Effector memory CD8-positive, alpha-beta T cell (primary cell): ENCODE results near the gene BTBD10.
A peak's percentile ranks its signal among the peaks of the same experiment; 100 is the strongest.
"Not testable (repeated sequence)": the region's sequence is repeated elsewhere in the genome, so short reads cannot be mapped to it uniquely, and the experiment has no call there.

Experiments used
- ATAC-seq: fragments of 150-1000 bp; cut with Tn5 transposase; replicated peaks from 2 replicates; pipeline ENCODE4 v1.10.0; 2021; ENCODE audit warnings: mild to moderate bottlenecking, moderate library complexity
- DNase-seq, 3 experiments: peaks; one replicate each; pipeline ENCODE4 v3.0.0; 2021
- H3K27ac Mint-ChIP-seq, 2 donors: one replicate each; pipeline ENCODE4 v1.8.0; 2022; ENCODE audit warnings: mild to moderate bottlenecking in 2 of 2, mixed read lengths in 2 of 2, moderate library complexity in 2 of 2
- H3K27me3 Mint-ChIP-seq, 2 donors: one replicate each; pipeline ENCODE4 v1.8.0; 2022; ENCODE audit warnings: mixed read lengths in 2 of 2
- H3K36me3 Mint-ChIP-seq: one replicate; pipeline ENCODE4 v1.8.0; 2022; ENCODE audit warnings: mild to moderate bottlenecking, moderate library complexity, mixed read lengths; ENCODE audit not compliant: insufficient read depth
- H3K4me1 Mint-ChIP-seq, 2 donors: one replicate each; pipeline ENCODE4 v1.8.0; 2022; ENCODE audit warnings: low read depth in 2 of 2, mixed read lengths in 2 of 2
- H3K4me3 Mint-ChIP-seq, 2 donors: one replicate each; pipeline ENCODE4 v1.8.0; 2022; ENCODE audit warnings: mild to moderate bottlenecking in 2 of 2, mixed read lengths in 2 of 2, moderate library complexity in 2 of 2
- H3K9me3 Mint-ChIP-seq, 2 donors: one replicate each; pipeline ENCODE4 v1.8.0; 2022; ENCODE audit warnings: mixed read lengths in 2 of 2

Gene BTBD10

GRCh38 chr11:13463779-13464290 lies 813 bp upstream of the BTBD10 start:
- ATAC-seq (no peak), DNase-seq (no peak)
- Mint-ChIP-seq H3K27ac (peak overlapping the region; percentile 99 to 100), H3K27me3 (peaks cover under 1 to 2% of the 10 kb centered on the region in 2 donors), H3K4me1 (peaks cover 20 to 39% of the 10 kb centered on the region in 2 donors), H3K36me3 (peaks cover 17% of the 10 kb centered on the region), H3K9me3 (no peaks in the 10 kb centered on the region), H3K4me3 (peak overlapping the region; percentile 100)

GRCh38 chr11:13462311-13462900 lies 616 bp downstream of the BTBD10 start:
- Mint-ChIP-seq H3K4me3 (peak overlapping the region; percentile 100), H3K27ac (peak overlapping the region; percentile 99 to 100), H3K4me1 (peaks cover 20 to 43% of the 10 kb centered on the region in 2 donors), H3K9me3 (no peaks in the 10 kb centered on the region), H3K27me3 (no peaks in the 10 kb centered on the region), H3K36me3 (peaks cover 17% of the 10 kb centered on the region)
- ATAC-seq = peak; percentile 27
- peak in 2 of 3 experiments; percentile 18 to 34 for DNase-seq

- H3K27ac Mint-ChIP-seq = peak overlapping the region in 1 of 2 donors; percentile 100
- no peaks in the 10 kb centered on the region for H3K9me3 Mint-ChIP-seq
- no peaks in the 10 kb centered on the region for H3K27me3 Mint-ChIP-seq
- ATAC-seq = no peak
- peaks cover 17% of the 10 kb centered on the region for H3K36me3 Mint-ChIP-seq
- peaks cover 20 to 46% of the 10 kb centered on the region in 2 donors for H3K4me1 Mint-ChIP-seq
- H3K4me3 Mint-ChIP-seq = peak overlapping the region; percentile 100
- DNase-seq = no peak
These were observed 1.7 kb downstream of the BTBD10 start for GRCh38 chr11:13461291-13461690.

DNA sequence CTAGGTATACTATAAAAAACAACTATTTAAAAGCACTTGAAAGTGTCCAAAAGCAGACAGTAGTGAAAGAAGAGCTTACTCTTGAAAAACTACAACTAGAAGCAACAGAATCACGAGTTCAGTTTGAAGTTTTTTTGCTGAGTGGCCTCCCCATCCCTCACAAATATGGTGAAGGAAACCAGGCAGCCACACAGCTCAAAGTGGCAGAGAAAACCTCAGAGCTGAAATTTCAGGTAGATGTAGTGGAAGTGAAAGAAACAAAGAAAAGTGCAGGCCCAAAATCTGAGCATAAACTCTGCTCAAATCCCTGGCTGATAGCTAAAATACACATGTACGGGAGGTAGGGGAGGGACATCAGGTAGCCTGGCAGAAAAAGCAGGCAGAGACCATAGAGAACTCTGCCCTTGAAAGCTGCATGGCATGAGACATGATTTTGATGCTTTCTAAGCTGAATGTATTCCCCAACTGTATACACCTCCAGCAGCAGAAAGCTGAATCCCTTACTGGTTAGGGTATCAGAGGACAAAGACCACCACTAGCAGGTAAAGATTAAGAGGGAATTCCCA lies 12.1 kb downstream of the BTBD10 start:
- H3K27ac Mint-ChIP-seq = peak overlapping the region in 1 of 2 donors; percentile 6
- no peak overlapping the region for H3K4me3 Mint-ChIP-seq
- H3K9me3 Mint-ChIP-seq = no peaks in the 10 kb centered on the region
- peak; percentile 33 for ATAC-seq
- no peaks in the 10 kb centered on the region for H3K27me3 Mint-ChIP-seq
- H3K4me1 Mint-ChIP-seq = peaks cover 29 to 51% of the 10 kb centered on the region in 2 donors
- H3K36me3 Mint-ChIP-seq = no peaks in the 10 kb centered on the region
- DNase-seq = no peak

DNA sequence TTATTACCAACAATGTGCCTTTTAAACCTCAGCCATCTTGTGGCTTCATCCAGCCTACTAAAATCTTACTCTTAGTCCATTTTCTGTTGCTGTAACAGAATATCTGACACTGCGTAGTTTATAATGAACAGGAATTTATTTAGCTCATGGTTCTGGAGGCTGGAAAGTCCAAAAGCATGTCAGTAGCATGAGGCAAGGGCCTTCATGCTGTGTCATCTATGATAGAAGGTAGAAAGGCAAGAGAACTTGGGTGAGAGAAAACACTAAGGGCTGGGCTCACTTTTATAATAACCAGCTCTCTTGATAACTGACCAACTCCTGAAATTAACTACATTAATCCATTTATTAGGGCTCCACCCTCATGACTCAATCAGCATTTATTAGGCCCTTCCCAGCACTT lies 13.5 kb downstream of the BTBD10 start:
- ATAC-seq = no peak
- H3K4me3 Mint-ChIP-seq = no peak overlapping the region
- H3K9me3 Mint-ChIP-seq = no peaks in the 10 kb centered on the region
- peak overlapping the region in 1 of 2 donors; percentile 6 for H3K27ac Mint-ChIP-seq
- no peaks in the 10 kb centered on the region for H3K36me3 Mint-ChIP-seq
- H3K4me1 Mint-ChIP-seq = peaks cover 32 to 52% of the 10 kb centered on the region in 2 donors
- H3K27me3 Mint-ChIP-seq = no peaks in the 10 kb centered on the region
- no peak for DNase-seq

DNA sequence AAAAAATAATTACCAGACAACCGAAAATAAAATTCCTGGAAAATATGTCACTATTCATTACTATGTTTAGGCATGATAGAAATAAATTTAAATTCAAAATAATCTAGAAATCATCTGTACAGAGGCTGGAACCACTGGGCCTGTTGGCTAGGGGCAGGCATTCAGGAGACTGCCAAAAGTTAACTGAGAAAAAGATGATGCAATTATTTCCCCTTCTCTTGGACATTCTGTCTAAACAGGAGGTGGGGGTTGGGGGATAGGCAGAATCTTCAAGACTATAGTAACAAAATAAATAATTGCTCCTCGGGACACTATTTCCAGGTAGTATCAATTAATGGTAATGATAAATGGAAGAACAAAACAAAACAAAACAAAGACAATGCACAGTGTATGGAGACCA lies 14.1 kb downstream of the BTBD10 start:
- no peaks in the 10 kb centered on the region for H3K27me3 Mint-ChIP-seq
- ATAC-seq (no peak), DNase-seq (no peak)
- H3K4me1 Mint-ChIP-seq = peaks cover 32 to 52% of the 10 kb centered on the region in 2 donors
- no peaks in the 10 kb centered on the region for H3K36me3 Mint-ChIP-seq
- no peaks in the 10 kb centered on the region for H3K9me3 Mint-ChIP-seq
- no peak overlapping the region for H3K4me3 Mint-ChIP-seq
- H3K27ac Mint-ChIP-seq = peak overlapping the region in 1 of 2 donors; percentile 12

DNA sequence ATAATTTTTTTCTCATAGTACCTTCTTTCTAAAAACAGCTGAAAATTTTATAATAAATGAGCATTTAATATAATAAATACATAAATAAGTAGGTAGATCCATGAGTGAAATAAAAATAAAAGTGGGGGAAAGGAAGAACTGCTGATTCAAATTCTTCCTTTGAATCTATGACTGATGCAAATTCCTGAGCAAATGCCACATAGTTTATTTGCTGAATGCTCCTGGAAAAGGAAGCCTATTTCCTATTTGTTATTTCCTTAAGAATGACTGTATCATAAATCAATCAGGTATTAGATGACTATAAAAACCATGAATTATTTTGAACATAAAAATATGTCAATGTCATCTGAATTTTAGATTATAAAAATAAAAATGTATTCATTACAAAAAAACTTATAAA lies 16.6 kb downstream of the BTBD10 start:
- H3K36me3 Mint-ChIP-seq = no peaks in the 10 kb centered on the region
- DNase-seq = no peak
- H3K4me1 Mint-ChIP-seq = peaks cover 26 to 54% of the 10 kb centered on the region in 2 donors
- H3K9me3 Mint-ChIP-seq = no peaks in the 10 kb centered on the region
- no peak overlapping the region for H3K4me3 Mint-ChIP-seq
- no peak for ATAC-seq
- H3K27ac Mint-ChIP-seq = no peak overlapping the region
- no peaks in the 10 kb centered on the region for H3K27me3 Mint-ChIP-seq

DNA sequence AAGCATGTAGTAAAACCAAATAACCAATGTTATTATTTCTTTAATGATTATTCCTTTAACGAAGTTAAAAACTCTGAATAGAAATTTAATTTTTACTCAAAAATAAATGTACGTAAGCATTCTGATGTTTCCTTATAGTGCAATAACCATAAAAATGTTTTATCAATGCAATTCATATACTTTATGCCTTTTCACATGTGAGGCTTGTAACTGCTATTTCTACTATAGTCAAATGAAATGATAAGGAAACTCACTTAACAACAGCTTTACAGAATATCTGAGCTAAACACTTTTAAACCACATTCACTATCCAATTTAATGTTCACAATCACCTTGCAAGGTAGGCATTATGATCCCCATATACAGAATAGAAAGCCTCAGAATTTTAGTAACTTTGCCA lies 17.4 kb downstream of the BTBD10 start:
- Mint-ChIP-seq H3K36me3 (no peaks in the 10 kb centered on the region), H3K4me3 (no peak overlapping the region), H3K27me3 (no peaks in the 10 kb centered on the region), H3K27ac (peak overlapping the region in 1 of 2 donors; percentile 5), H3K4me1 (peaks cover 18 to 47% of the 10 kb centered on the region in 2 donors), H3K9me3 (no peaks in the 10 kb centered on the region)
- DNase-seq (no peak), ATAC-seq (no peak)

DNA sequence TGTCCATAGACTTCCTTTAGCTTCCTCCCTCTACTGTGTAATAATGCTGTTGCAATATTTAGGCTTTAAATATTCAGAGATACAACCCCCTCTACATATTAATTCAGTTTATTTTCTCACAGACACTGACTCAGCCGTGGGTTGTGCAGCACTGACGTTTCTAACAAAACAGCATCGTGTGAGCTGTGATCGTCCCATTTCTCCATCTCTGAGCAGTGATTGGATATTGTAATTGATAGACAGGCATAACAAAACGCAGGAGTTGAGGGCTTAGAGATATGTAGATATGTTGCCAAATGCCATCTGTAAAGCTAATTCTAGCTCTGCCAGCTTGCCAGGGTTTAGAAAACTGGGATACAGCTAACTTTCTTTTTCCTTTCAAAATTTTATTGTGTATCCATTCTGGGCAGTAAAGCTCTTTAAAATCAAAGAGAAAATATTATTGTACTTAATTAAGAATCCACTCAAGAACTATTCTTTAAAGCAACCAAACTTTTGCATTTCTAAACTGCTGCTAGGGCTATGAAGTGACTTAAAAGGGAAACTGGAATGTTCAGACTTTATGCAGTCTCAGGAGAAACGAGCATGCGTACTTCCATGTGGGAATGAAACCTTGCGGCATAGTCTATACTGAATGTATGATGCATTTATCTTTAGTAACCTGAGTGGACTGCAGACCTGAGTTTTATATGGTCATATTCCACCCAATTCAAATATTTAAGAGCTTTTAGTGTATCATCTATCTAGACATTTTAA lies 22.7 kb downstream of the BTBD10 start:
- no peak overlapping the region for H3K27ac Mint-ChIP-seq
- no peaks in the 10 kb centered on the region for H3K36me3 Mint-ChIP-seq
- no peaks in the 10 kb centered on the region for H3K27me3 Mint-ChIP-seq
- DNase-seq (no peak), ATAC-seq (peak; percentile 27)
- H3K4me3 Mint-ChIP-seq = no peak overlapping the region
- H3K4me1 Mint-ChIP-seq = peaks cover 13 to 38% of the 10 kb centered on the region in 2 donors
- no peaks in the 10 kb centered on the region for H3K9me3 Mint-ChIP-seq

GRCh38 chr11:13438291-13438690 lies 24.7 kb downstream of the BTBD10 start:
- Mint-ChIP-seq H3K9me3 (no peaks in the 10 kb centered on the region), H3K27me3 (no peaks in the 10 kb centered on the region), H3K27ac (no peak overlapping the region), H3K36me3 (no peaks in the 10 kb centered on the region), H3K4me1 (peaks cover 19 to 46% of the 10 kb centered on the region in 2 donors), H3K4me3 (no peak overlapping the region)
- DNase-seq (no peak), ATAC-seq (no peak)

DNA sequence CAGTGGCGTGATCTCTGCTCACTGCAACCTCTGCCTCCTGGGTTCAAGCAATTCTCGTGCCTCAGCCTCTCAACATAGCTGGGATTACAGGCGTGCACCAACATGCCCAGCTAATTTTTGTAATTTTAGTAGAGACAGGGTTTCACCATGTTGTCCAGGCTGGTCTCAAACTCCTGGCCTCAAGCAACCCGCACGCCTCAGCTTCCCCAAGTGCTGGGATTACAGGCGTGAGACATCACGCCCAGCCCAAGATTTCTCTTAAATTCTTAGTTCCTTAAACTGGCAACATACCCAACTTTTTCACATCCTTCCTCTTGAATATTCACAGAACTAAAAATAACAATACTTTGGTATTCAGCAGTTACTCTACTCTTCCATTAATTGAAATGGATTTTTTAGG lies 26.2 kb downstream of the BTBD10 start:
- Mint-ChIP-seq H3K27ac (peak overlapping the region in 1 of 2 donors; percentile 20), H3K4me1 (peaks cover 19 to 40% of the 10 kb centered on the region in 2 donors)
- ATAC-seq, H3K36me3 Mint-ChIP-seq, H3K4me3 Mint-ChIP-seq, H3K27me3 Mint-ChIP-seq, H3K9me3 Mint-ChIP-seq, DNase-seq: not testable (repeated sequence)

DNA sequence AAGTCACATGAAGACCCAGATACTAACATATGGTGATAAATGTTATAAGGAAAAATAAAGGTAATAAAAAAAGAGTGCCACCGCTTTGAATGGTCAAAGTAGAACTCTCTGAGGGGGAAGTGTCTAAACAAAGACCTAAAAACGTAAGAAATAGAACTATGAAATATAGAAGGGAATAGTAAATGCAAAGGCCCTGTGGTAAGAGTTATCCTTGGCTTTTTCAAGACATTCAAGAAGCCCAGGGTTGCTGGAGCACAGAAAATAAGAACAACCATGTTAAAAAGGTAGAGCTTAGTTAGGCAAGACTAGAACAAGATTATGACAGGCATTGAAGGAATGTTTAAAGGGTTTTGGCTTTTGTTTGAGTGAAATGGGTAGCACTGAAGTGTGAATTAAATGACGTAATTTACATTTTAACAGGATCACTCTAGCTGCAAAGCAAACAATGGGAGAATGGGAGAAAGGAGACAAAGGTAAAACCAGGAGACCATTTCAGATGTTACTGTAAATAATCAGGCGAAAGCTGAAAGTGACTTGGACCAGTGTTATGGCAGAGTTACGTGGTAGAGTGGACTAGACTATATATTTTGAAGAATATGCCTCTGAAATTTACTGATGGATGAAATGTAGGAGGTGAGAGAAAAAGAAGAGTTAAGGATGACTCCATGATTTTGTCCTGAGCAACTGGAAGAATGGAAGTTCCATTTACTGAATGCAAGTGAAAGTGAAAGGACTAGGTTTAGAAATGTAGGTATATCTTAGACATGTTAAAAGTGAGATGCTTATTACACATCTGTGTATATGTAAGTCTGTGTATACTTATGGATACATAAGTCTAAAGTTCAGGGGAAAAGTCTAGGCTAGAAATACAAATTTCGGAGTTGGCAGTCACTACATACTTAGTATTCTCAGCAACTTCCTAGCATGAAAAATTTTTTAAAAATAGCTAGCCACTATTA lies 28.5 kb downstream of the BTBD10 start:
- no peaks in the 10 kb centered on the region for H3K36me3 Mint-ChIP-seq
- no peaks in the 10 kb centered on the region for H3K27me3 Mint-ChIP-seq
- H3K9me3 Mint-ChIP-seq = no peaks in the 10 kb centered on the region
- ATAC-seq (no peak), DNase-seq (no peak)
- H3K27ac Mint-ChIP-seq = peak overlapping the region in 1 of 2 donors; percentile 2
- H3K4me1 Mint-ChIP-seq = peaks cover 20 to 36% of the 10 kb centered on the region in 2 donors
- H3K4me3 Mint-ChIP-seq = no peak overlapping the region

GRCh38 chr11:13433437-13433836 lies 29.6 kb downstream of the BTBD10 start:
- Mint-ChIP-seq H3K9me3 (no peaks in the 10 kb centered on the region), H3K4me3 (no peak overlapping the region), H3K4me1 (peaks cover 21 to 39% of the 10 kb centered on the region in 2 donors), H3K27ac (no peak overlapping the region), H3K36me3 (no peaks in the 10 kb centered on the region), H3K27me3 (no peaks in the 10 kb centered on the region)
- ATAC-seq (no peak), DNase-seq (no peak)
